BLaER1 treated with 17β-estradiol and CSF1 and Interleukin-3, amounts not matched to agents 10 nM and 100 nM (cell line): ENCODE results near the gene PARP8.
A peak's percentile ranks its signal among the peaks of the same experiment; 100 is the strongest.

Source experiments
- H3K27ac ChIP-seq, 11 experiments: shearing (Covaris generic); formaldehyde crosslinking; 2 replicates each; pipeline ENCODE4 v1.8.1; 2022
- H3K27me3 ChIP-seq, 11 experiments: shearing (Covaris generic); formaldehyde crosslinking; 2 replicates each; pipeline ENCODE4 v1.8.1; 2022
- H3K36me3 ChIP-seq, 11 experiments: shearing (Covaris generic); formaldehyde crosslinking; 2 replicates each; pipeline ENCODE4 v1.8.1; 2022
- H3K4me1 ChIP-seq, 10 experiments: shearing (Covaris generic); formaldehyde crosslinking; 2 replicates each; pipeline ENCODE4 v1.8.1; 2022
- H3K4me2 ChIP-seq, 11 experiments: shearing (Covaris generic); formaldehyde crosslinking; 2 replicates each; pipeline ENCODE4 v1.8.1; 2022
- H3K4me3 ChIP-seq, 10 experiments: shearing (Covaris generic); formaldehyde crosslinking; 2 replicates each; pipeline ENCODE4 v1.8.1; 2022
- H3K9ac ChIP-seq, 11 experiments: shearing (Covaris generic); formaldehyde crosslinking; 2 replicates each; pipeline ENCODE4 v1.8.1; 2022
- H3K9me3 ChIP-seq, 11 experiments: shearing (Covaris generic); formaldehyde crosslinking; replicated peaks in 1 of 11; 2 replicates each; pipeline ENCODE4 v1.8.1; 2022
- H4K20me1 ChIP-seq, 11 experiments: shearing (Covaris generic); formaldehyde crosslinking; 2 replicates each; pipeline ENCODE4 v1.8.1; 2022
- Cebpa-rat ChIP-seq, 11 experiments: shearing (Covaris generic); IDR thresholded peaks; 2 replicates each; pipeline ENCODE4 v1.8.1; 2022

PARP8 gene

DNA sequence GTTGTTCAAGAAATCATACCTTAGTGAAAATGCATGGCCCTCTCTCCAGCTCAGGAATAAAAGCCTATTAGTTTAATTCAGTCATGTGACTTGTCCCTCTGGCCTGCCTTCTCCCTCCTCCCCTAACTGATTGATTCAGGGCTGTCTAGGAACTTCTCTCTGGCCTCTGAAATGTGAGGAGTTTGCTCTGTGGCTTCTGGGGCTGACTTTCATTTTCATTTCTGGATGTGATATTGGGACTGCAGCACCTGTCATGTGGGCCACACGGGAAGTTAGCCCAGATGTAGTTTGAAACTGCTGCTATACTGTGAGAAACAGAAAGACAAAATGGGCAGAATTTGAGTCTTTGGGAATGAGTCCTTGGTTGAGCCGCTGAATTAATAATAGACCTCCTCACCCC lies 44.8 kb downstream of the PARP8 start:
- Histone ChIP-seq H3K27ac (peak overlapping the region in 4 of 11 experiments; percentile 1 to 45 (median 28); a peak in 6 of 22 replicates), H3K4me3 (peak overlapping the region in 6 of 10 experiments; percentile 15 to 39 (median 28); a peak in 8 of 20 replicates), H3K4me1 (peaks cover 12 to 55% (median 28%) of the 10 kb centered on the region in 10 experiments), H3K4me2 (peak overlapping the region; percentile 43 to 89 (median 66)), H3K36me3 (peaks cover 0 to 9% (median 0%) of the 10 kb centered on the region in 11 experiments; a peak in 2 of 22 replicates), H3K27me3 (no peaks in the 10 kb centered on the region), H3K9ac (peak overlapping the region in 4 of 11 experiments; percentile 14 to 47 (median 18); a peak in 5 of 22 replicates), H4K20me1 (peaks cover 0 to 60% (median 21%) of the 10 kb centered on the region in 11 experiments; a peak in 14 of 22 replicates), H3K9me3 (no peaks in the 10 kb centered on the region)
- no peak for TF ChIP-seq Cebpa-rat (IDR thresholded peaks at IDR 0.05)

DNA sequence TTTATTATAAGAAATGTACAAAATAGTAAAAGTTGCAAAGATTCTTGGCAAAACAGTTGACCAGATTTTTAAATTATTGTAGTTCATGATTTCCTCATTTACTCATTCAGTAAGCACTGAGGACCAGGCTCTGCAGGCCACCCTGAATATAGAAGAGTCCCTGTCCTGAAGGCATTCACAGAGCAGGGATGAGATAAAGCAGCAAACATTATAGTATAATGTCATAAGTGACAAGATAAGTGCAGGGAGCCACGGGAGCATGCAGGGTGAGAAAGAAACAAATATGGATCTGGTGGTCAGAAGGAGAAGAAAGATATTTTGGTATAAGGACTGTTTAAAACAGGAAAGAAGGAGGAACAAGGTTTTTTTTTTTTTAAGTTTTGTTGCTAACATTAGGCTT lies 46.0 kb downstream of the PARP8 start:
- Histone ChIP-seq H3K4me3 (no peak overlapping the region), H3K9me3 (no peaks in the 10 kb centered on the region), H4K20me1 (peaks cover 0 to 63% (median 26%) of the 10 kb centered on the region in 11 experiments; a peak in 14 of 22 replicates), H3K27ac (no peak overlapping the region), H3K4me1 (peaks cover 12 to 59% (median 28%) of the 10 kb centered on the region in 10 experiments), H3K36me3 (peaks cover 0 to 9% (median 0%) of the 10 kb centered on the region in 11 experiments; a peak in 2 of 22 replicates), H3K9ac (no peak overlapping the region), H3K27me3 (no peaks in the 10 kb centered on the region), H3K4me2 (peak overlapping the region in 9 of 11 experiments; percentile 8 to 85 (median 63); a peak in 12 of 22 replicates)
- TF ChIP-seq Cebpa-rat (IDR thresholded peaks at IDR 0.05): no peak

DNA sequence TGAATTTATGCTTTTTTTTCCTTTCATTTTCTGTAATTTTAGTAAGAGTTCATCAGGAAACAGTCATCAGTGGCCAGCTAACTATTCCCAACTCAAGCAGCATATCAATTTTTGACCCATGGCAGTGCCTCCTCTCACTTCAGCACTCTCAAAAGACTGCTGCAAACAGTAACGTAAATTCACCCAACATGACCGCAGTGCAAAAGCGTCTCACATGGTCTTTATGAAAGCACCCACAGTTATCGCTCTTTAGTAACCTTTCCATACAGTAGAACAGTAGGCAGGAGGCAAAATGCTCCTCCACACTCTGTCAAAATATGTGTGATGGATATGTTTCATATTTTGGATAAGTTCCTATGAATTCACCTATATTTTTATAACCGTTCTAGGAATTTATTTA lies 48.6 kb downstream of the PARP8 start:
- H3K4me3 ChIP-seq: no peak overlapping the region
- H3K36me3 ChIP-seq: peaks cover 0 to 9% (median 0%) of the 10 kb centered on the region in 11 experiments; a peak in 2 of 22 replicates
- no peaks in the 10 kb centered on the region for H3K27me3 ChIP-seq
- no peaks in the 10 kb centered on the region for H3K9me3 ChIP-seq
- peaks cover 12 to 50% (median 28%) of the 10 kb centered on the region in 10 experiments for H3K4me1 ChIP-seq
- peaks cover 0 to 69% (median 27%) of the 10 kb centered on the region in 11 experiments; a peak in 16 of 22 replicates for H4K20me1 ChIP-seq
- no peak for TF ChIP-seq Cebpa-rat (IDR thresholded peaks at IDR 0.05)
- no peak overlapping the region for H3K9ac ChIP-seq
- no peak overlapping the region for H3K4me2 ChIP-seq
- no peak overlapping the region for H3K27ac ChIP-seq

DNA sequence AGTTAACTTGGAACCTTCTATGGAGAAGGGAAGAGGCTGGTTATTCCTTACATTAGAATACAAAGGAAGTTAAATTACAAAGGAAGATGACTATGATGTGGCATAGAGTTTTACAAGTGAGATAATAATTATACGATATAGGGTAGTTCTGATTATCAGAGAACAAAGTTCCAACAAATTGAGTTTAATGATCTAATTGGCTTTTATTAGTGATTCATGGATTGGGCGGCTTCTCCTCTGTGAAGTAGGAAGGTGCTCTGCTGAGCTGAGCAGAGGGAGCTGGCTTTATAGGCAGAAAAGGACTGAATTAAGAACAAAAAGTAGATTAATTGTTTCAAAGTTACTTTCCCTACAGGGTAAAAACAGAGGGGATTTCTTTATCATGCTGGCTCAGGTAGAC lies 49.7 kb downstream of the PARP8 start:
- Histone ChIP-seq H4K20me1 (peaks cover 7 to 71% (median 36%) of the 10 kb centered on the region in 11 experiments; a peak in 16 of 22 replicates), H3K4me2 (no peak overlapping the region), H3K9ac (no peak overlapping the region), H3K36me3 (peaks cover 0 to 13% (median 0%) of the 10 kb centered on the region in 11 experiments; a peak in 3 of 22 replicates), H3K4me3 (no peak overlapping the region), H3K9me3 (no peaks in the 10 kb centered on the region), H3K27ac (no peak overlapping the region), H3K4me1 (peaks cover 8 to 39% (median 18%) of the 10 kb centered on the region in 10 experiments), H3K27me3 (no peaks in the 10 kb centered on the region)
- TF ChIP-seq Cebpa-rat (IDR thresholded peaks at IDR 0.05): no peak

DNA sequence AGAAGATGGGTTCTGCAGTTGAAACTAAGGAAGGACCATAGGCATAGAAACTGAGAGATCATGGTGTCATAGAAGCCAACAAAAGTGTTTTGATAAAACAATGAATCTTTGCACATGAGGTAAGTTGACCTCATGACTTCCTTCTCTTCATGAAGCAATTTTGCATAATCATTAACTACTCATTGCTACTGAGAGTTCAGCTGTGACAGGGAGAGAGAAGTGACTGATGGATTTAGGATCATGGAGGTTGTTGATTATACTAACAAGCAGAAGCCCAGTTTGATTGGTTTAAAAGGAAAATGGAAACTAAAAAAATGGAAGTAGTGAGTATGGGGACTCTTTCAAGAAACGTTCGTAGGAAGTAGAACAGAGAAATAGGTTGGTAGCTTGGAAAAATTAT lies 51.2 kb downstream of the PARP8 start:
- H3K4me2 ChIP-seq: peak overlapping the region in 2 of 11 experiments; percentile 30 to 46; a peak in 4 of 22 replicates

DNA sequence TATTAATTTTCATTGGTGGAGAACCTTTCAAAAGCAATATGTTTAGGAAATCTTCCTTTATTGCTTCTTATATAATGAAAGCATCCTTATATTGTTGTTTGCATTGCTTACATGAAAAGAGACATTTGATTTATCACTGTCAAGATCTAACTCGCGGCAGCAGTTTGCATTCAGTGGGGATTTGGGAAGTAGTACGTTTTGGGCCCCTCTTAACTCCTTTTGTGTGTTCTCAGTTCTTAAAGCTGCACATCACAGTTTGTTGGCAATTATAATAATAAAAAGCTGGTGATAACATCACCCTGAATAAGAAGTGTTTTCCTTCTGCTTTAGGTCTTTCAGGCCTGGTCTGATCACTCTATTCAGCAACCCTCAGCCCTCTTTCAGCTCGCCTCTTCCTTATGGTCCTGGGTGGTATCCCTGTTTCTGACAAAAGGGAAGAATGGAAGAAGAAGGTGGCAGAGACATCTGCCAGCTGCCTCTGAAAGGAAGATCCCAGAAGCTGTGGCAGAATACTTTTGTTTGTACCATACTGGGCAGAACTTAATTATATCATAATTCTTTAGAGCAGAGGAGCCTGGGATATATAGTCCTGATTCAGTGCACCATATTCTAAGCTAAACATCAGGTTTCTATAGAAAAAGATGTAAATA lies 53.7 kb downstream of the PARP8 start:
- peaks cover 10 to 73% (median 25%) of the 10 kb centered on the region in 11 experiments; a peak in 17 of 22 replicates for H4K20me1 ChIP-seq
- H3K9ac ChIP-seq: no peak overlapping the region
- no peak overlapping the region for H3K4me2 ChIP-seq
- H3K36me3 ChIP-seq: peaks cover 0 to 6% (median 0%) of the 10 kb centered on the region in 11 experiments; a peak in 2 of 22 replicates
- H3K27me3 ChIP-seq: no peaks in the 10 kb centered on the region
- H3K4me3 ChIP-seq: no peak overlapping the region
- H3K9me3 ChIP-seq: no peaks in the 10 kb centered on the region
- TF ChIP-seq Cebpa-rat (IDR thresholded peaks at IDR 0.05): no peak
- H3K27ac ChIP-seq: no peak overlapping the region
- H3K4me1 ChIP-seq: peaks cover 0 to 26% (median 0%) of the 10 kb centered on the region in 10 experiments; a peak in 5 of 20 replicates

More for the DNA sequence above, 51.2 kb downstream of the PARP8 start:
- Histone ChIP-seq H3K9ac (no peak overlapping the region), H3K9me3 (no peaks in the 10 kb centered on the region), H3K4me3 (no peak overlapping the region), H3K4me1 (peaks cover 0 to 30% (median 4%) of the 10 kb centered on the region in 10 experiments; a peak in 15 of 20 replicates), H3K36me3 (peaks cover 0 to 13% (median 0%) of the 10 kb centered on the region in 11 experiments; a peak in 3 of 22 replicates), H4K20me1 (peaks cover 8 to 74% (median 39%) of the 10 kb centered on the region in 11 experiments; a peak in 17 of 22 replicates), H3K27me3 (no peaks in the 10 kb centered on the region), H3K27ac (no peak overlapping the region)
- no peak for TF ChIP-seq Cebpa-rat (IDR thresholded peaks at IDR 0.05)

DNA sequence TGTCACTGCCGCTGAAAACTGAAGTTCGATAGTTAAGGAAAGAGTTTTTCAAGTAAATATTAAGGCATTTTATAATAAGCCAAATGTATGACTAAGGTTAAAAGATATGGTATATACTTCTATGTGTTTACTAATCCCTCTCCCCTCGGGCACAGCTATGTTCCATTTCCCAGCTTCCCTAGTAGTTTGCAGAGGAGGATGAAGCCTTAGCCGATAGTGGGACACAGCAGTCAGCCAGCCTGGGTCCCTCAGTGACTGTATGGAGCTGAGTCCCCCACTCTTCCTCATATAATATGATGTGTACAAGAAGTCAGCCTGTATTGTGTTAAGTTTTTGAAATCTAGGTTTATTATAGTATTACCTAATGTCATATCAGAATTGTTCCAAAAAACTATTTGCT lies 55.8 kb downstream of the PARP8 start:
- Histone ChIP-seq H4K20me1 (peaks cover 14 to 82% (median 27%) of the 10 kb centered on the region in 11 experiments; a peak in 17 of 22 replicates), H3K9ac (no peak overlapping the region), H3K4me1 (peaks cover 0 to 34% (median 0%) of the 10 kb centered on the region in 10 experiments; a peak in 5 of 20 replicates), H3K27ac (no peak overlapping the region), H3K4me3 (no peak overlapping the region), H3K36me3 (peaks cover 0 to 4% (median 0%) of the 10 kb centered on the region in 11 experiments; a peak in 1 of 22 replicates), H3K9me3 (no peaks in the 10 kb centered on the region), H3K4me2 (no peak overlapping the region), H3K27me3 (no peaks in the 10 kb centered on the region)
- no peak for TF ChIP-seq Cebpa-rat (IDR thresholded peaks at IDR 0.05)

DNA sequence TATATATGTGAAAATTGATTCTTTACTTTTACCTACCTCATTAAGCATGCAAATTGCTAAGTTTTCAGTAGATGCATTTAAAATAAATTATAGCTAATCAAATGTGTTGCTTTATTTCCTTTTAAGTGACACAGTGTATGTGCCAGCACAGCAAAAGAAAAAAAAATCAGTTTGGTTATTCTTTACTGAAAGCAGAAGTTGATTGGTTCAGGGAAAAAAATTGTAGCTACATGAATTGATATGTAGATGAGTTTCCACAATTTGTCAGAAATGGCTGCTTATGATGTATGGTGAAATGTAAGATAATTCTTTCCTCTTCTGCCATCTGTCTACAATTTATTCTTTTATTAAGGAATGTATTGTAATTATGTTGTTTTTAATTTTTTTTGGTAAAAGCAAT lies 57.8 kb downstream of the PARP8 start:
- H3K4me1 ChIP-seq: peaks cover 0 to 28% (median 0%) of the 10 kb centered on the region in 10 experiments; a peak in 3 of 20 replicates
- no peak overlapping the region for H3K4me3 ChIP-seq
- H3K9ac ChIP-seq: no peak overlapping the region
- no peak overlapping the region for H3K27ac ChIP-seq
- TF ChIP-seq Cebpa-rat (IDR thresholded peaks at IDR 0.05): no peak
- H4K20me1 ChIP-seq: peaks cover 14 to 88% (median 27%) of the 10 kb centered on the region in 11 experiments; a peak in 17 of 22 replicates
- H3K27me3 ChIP-seq: no peaks in the 10 kb centered on the region
- H3K9me3 ChIP-seq: peaks cover 0 to 3% (median 0%) of the 10 kb centered on the region in 11 experiments; a peak in 1 of 22 replicates
- H3K36me3 ChIP-seq: peaks cover 0 to 4% (median 0%) of the 10 kb centered on the region in 11 experiments; a peak in 1 of 22 replicates
- no peak overlapping the region for H3K4me2 ChIP-seq
